H9 (cell line): ENCODE results near the gene PUM2. TPM values are rescaled to one million over a fixed set of nuclear protein-coding genes. Genes with fewer than 3 reads are reported as not detected.

Experiments used
- DNase-seq: peaks from one replicate; pipeline ENCODE4 v3.0.0-alpha.2; 2017
- H2AFZ ChIP-seq: one replicate; pipeline ENCODE4 v1.6.1; 2013; ENCODE audit warnings: mild to moderate bottlenecking, low read length, control low read depth, moderate library complexity
- H2AK5ac ChIP-seq: 2 replicates; pipeline ENCODE4 v1.6.1; 2013; ENCODE audit warnings: low read length, control low read depth, mixed read lengths; ENCODE audit not compliant: insufficient read length
- H2BK120ac ChIP-seq: one replicate; pipeline ENCODE4 v1.6.1; 2013; ENCODE audit warnings: low read depth, mild to moderate bottlenecking, low read length, control low read depth, inconsistent platforms; ENCODE audit not compliant: poor library complexity, severe bottlenecking
- H2BK12ac ChIP-seq: 2 replicates; pipeline ENCODE4 v1.6.1; 2013; ENCODE audit warnings: low read length, control low read depth, mixed read lengths, low read depth; ENCODE audit not compliant: insufficient read length
- H2BK15ac ChIP-seq: 2 replicates; pipeline ENCODE4 v1.6.1; 2013; ENCODE audit warnings: low read depth, low read length, control low read depth
- H2BK20ac ChIP-seq: one replicate; pipeline ENCODE4 v1.6.1; 2013; ENCODE audit warnings: low read depth, mild to moderate bottlenecking, low read length, control low read depth, inconsistent platforms; ENCODE audit not compliant: poor library complexity, severe bottlenecking
- H2BK5ac ChIP-seq: 2 replicates; pipeline ENCODE4 v1.6.1; 2013; ENCODE audit warnings: low read length, control low read depth, mixed read lengths; ENCODE audit not compliant: insufficient read length
- H3K14ac ChIP-seq: 2 replicates; pipeline ENCODE4 v1.6.1; 2013; ENCODE audit warnings: low read length, control low read depth; ENCODE audit not compliant: insufficient read depth
- H3K18ac ChIP-seq: 2 replicates; pipeline ENCODE4 v1.6.1; 2013; ENCODE audit warnings: low read depth, mild to moderate bottlenecking, mixed read lengths, low read length, control low read depth; ENCODE audit not compliant: insufficient read length
- H3K23ac ChIP-seq: 2 replicates; pipeline ENCODE4 v1.6.1; 2013; ENCODE audit warnings: low read length, control low read depth, mixed read lengths, low read depth; ENCODE audit not compliant: insufficient read length
- H3K23me2 ChIP-seq: 2 replicates; pipeline ENCODE4 v1.6.1; 2013; ENCODE audit warnings: low read depth, mild to moderate bottlenecking, mixed read lengths, low read length, control low read depth; ENCODE audit not compliant: insufficient read length, poor library complexity, severe bottlenecking
- H3K27ac ChIP-seq: 2 replicates; pipeline ENCODE4 v1.5.1; 2013; ENCODE audit warnings: low read length, control low read depth, mixed read lengths, low read depth; ENCODE audit not compliant: insufficient read length
- H3K27me3 ChIP-seq: 2 replicates; pipeline ENCODE4 v1.6.1; 2013; ENCODE audit warnings: low read length, control low read depth, inconsistent platforms; ENCODE audit not compliant: insufficient read depth
- H3K4ac ChIP-seq: 2 replicates; pipeline ENCODE4 v1.6.1; 2013; ENCODE audit warnings: low read depth, mild to moderate bottlenecking, control low read depth, inconsistent platforms, low read length, moderate library complexity
- H3K4me1 ChIP-seq: 2 replicates; pipeline ENCODE4 v1.6.1; 2013; ENCODE audit warnings: low read length, control low read depth, inconsistent platforms; ENCODE audit not compliant: insufficient read depth
- H3K4me2 ChIP-seq: 2 replicates; pipeline ENCODE4 v1.6.1; 2013; ENCODE audit warnings: low read length, control low read depth, mixed read lengths; ENCODE audit not compliant: insufficient read length, insufficient read depth
- H3K56ac ChIP-seq: 2 replicates; pipeline ENCODE4 v1.6.1; 2013; ENCODE audit warnings: low read depth, mild to moderate bottlenecking, mixed read lengths, low read length, control low read depth; ENCODE audit not compliant: insufficient read length
- H3K79me1 ChIP-seq: 2 replicates; pipeline ENCODE4 v1.6.1; 2013; ENCODE audit warnings: low read depth, mild to moderate bottlenecking, moderate library complexity, low read length, control low read depth, inconsistent platforms; ENCODE audit not compliant: insufficient read depth, poor library complexity, severe bottlenecking
- H3K79me2 ChIP-seq: 2 replicates; pipeline ENCODE4 v1.6.1; 2013; ENCODE audit warnings: low read length, control low read depth, inconsistent platforms; ENCODE audit not compliant: insufficient read depth
- H3K9ac ChIP-seq: 2 replicates; pipeline ENCODE4 v1.6.1; 2013; ENCODE audit warnings: low read length, control low read depth, mixed read lengths; ENCODE audit not compliant: insufficient read length; ENCODE audit errors: extremely low read depth
- H3K9me3 ChIP-seq: one replicate; pipeline ENCODE4 v1.6.1; 2013; ENCODE audit warnings: low read depth, low read length, inconsistent platforms; ENCODE audit not compliant: control insufficient read depth
- H3T11ph ChIP-seq: one replicate; pipeline ENCODE4 v1.6.1; 2013; ENCODE audit warnings: mild to moderate bottlenecking, low read length, control low read depth, inconsistent platforms
- H4K20me1 ChIP-seq: one replicate; pipeline ENCODE4 v1.6.1; 2013; ENCODE audit not compliant: control insufficient read depth, insufficient read length, insufficient read depth
- H4K5ac ChIP-seq: 2 replicates; pipeline ENCODE4 v1.6.1; 2013; ENCODE audit warnings: low read depth, mild to moderate bottlenecking, mixed read lengths, low read length, control low read depth; ENCODE audit not compliant: insufficient read length
- H4K8ac ChIP-seq: replicated peaks from 2 replicates; pipeline ENCODE4 v1.6.1; 2013; ENCODE audit warnings: low read length, control low read depth, mixed read lengths, low read depth; ENCODE audit not compliant: insufficient read length
- H4K91ac ChIP-seq: 2 replicates; pipeline ENCODE4 v1.6.1; 2013; ENCODE audit warnings: low read depth, mild to moderate bottlenecking, moderate library complexity, mixed read lengths, low read length, control low read depth; ENCODE audit not compliant: insufficient read length
- H3K27ac Mint-ChIP-seq, 3 experiments: 2 replicates in 2 of 3; 3 replicates in 1 of 3; pipeline ENCODE4 v1.8.0; 2020 to 2021; ENCODE audit warnings: mixed read lengths in 3 of 3, mild to moderate bottlenecking in 1 of 3, moderate library complexity in 1 of 3
- H3K27me3 Mint-ChIP-seq: 2 replicates; pipeline ENCODE4 v1.8.0; 2021; ENCODE audit warnings: low read depth, mild to moderate bottlenecking, moderate library complexity, mixed read lengths
- H3K36me3 Mint-ChIP-seq, 3 experiments: 2 replicates in 2 of 3; 3 replicates in 1 of 3; pipeline ENCODE4 v1.8.0; 2020 to 2021; ENCODE audit warnings: low read depth in 3 of 3, mixed read lengths in 3 of 3; ENCODE audit not compliant: insufficient read depth in 1 of 3
- H3K4me1 Mint-ChIP-seq, 2 experiments: 2 replicates each; pipeline ENCODE4 v1.8.0; 2020; ENCODE audit warnings: mixed read lengths in 2 of 2
- H3K4me3 Mint-ChIP-seq, 2 experiments: 2 replicates in 1 of 2; 3 replicates in 1 of 2; pipeline ENCODE4 v1.8.0; 2020 to 2021; ENCODE audit warnings: mild to moderate bottlenecking in 2 of 2, mixed read lengths in 2 of 2, moderate library complexity in 1 of 2
- H3K9me3 Mint-ChIP-seq, 2 experiments: 2 replicates in 1 of 2; 3 replicates in 1 of 2; pipeline ENCODE4 v1.8.0; 2020; ENCODE audit warnings: mild to moderate bottlenecking in 2 of 2, mixed read lengths in 2 of 2, moderate library complexity in 1 of 2
- WGBS: extraction: QIAGEN DNeasy Blood & Tissue Kit; methylation state at CpG from one replicate; pipeline ENCODE4 v1.1.7; 2013; ENCODE audit warnings: missing lambda C conversion rate, low lambda C conversion rate, mixed read lengths; ENCODE audit not compliant: insufficient read length; ENCODE audit errors: extremely low coverage; 5-methylcytosine and 5-hydroxymethylcytosine counted together
- total RNA-seq: library from RNA; stranded (reverse); gene quantifications from 2 replicates; pipeline ENCODE4 v1.2.1, GENCODE V29; 2021
- TF ChIP-seq, protein P1 (sequence below): fragments of 200-600 bp; sonication (generic); conservative IDR thresholded peaks from 3 replicates; pipeline ENCODE4 v1.8.0; 2021; ENCODE audit warnings: antibody characterized with exemption, mild to moderate bottlenecking

PUM2 gene
- total RNA-seq, 1 experiment from 2014 or later = 96.6 TPM

DNA sequence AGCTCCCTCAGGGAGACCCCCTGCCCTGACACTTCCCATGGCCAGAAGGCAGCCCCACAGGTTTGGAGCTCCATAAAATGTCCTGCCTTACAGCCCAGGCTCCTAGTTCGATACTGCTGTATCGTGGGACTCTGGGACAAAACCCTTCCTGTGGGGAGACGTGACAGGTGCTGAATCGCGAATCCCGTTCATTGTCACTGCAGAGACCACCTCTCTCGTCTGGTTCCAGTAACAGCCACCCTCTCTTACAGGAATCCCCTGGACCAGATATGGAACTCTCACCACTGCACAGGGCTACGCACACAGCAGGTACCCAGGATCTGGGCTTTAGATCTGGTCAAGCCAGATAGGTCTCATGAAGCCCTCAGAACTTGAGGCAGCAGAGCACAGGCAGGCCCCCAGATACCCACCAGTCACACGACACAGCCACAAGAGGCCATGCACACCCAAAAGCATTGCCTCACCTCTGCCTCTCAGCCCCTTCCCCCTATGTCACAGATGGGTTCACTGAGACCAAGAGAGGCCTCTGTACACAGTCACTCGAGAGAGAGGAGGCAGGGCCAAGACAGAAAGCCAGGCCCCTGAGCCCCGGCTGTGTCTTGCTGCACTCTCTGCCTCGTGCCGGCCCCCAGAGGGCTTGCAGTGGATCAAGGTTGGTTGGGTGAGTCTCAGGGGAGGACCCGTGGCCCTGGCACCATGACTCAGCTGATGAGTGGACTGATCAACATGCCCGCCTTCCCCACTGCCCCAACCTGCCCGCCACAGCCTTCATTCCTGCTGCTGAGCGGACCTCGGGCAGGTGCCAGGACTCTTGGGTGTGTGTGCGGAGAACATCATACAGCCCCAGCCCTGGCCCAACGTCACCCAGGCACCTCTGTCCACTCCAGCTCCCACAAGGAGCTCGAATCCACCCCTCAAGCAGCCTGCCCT, 133.3 kb downstream of the PUM2 start:
- Mint-ChIP-seq H3K4me3 (no peak overlapping the region), H3K9me3 (no peaks in the 10 kb centered on the region; a peak in 1 of 5 replicates), H3K4me1 (peaks cover 34 to 43% of the 10 kb centered on the region in 2 experiments), H3K36me3 (peaks cover 12 to 23% (median 14%) of the 10 kb centered on the region in 3 experiments), H3K27me3 (peaks cover 4% of the 10 kb centered on the region), H3K27ac (peak overlapping the region in 1 of 3 experiments; percentile 94; a peak in 2 of 7 replicates)
- H3K9me3 ChIP-seq = no peaks in the 10 kb centered on the region
- no peak overlapping the region for H3K4ac ChIP-seq
- H4K20me1 ChIP-seq = no peaks in the 10 kb centered on the region
- no peak overlapping the region for H2AK5ac ChIP-seq
- H3K79me1 ChIP-seq = no peaks in the 10 kb centered on the region
- no peak overlapping the region for H3K18ac ChIP-seq
- H4K8ac ChIP-seq = no peak overlapping the region
- H4K91ac ChIP-seq = no peak overlapping the region
- TF ChIP-seq, protein P1, sequence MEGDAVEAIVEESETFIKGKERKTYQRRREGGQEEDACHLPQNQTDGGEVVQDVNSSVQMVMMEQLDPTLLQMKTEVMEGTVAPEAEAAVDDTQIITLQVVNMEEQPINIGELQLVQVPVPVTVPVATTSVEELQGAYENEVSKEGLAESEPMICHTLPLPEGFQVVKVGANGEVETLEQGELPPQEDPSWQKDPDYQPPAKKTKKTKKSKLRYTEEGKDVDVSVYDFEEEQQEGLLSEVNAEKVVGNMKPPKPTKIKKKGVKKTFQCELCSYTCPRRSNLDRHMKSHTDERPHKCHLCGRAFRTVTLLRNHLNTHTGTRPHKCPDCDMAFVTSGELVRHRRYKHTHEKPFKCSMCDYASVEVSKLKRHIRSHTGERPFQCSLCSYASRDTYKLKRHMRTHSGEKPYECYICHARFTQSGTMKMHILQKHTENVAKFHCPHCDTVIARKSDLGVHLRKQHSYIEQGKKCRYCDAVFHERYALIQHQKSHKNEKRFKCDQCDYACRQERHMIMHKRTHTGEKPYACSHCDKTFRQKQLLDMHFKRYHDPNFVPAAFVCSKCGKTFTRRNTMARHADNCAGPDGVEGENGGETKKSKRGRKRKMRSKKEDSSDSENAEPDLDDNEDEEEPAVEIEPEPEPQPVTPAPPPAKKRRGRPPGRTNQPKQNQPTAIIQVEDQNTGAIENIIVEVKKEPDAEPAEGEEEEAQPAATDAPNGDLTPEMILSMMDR = no peak
- no CpG with 5 or more reads among the region's 21 CpGs for whole genome bisulfite sequencing
- no peaks in the 10 kb centered on the region for H3K27me3 ChIP-seq
- H3K27ac ChIP-seq = no peak overlapping the region
- no peak overlapping the region for H3K56ac ChIP-seq
- no peak overlapping the region for H2BK120ac ChIP-seq
- peaks cover 3% of the 10 kb centered on the region for H3K4me1 ChIP-seq
- H4K5ac ChIP-seq = no peak overlapping the region
- no peak overlapping the region for H3K23ac ChIP-seq
- no peak overlapping the region for H2AFZ ChIP-seq
- H3K9ac ChIP-seq = no peak overlapping the region
- H3K14ac ChIP-seq = no peak overlapping the region
- DNase-seq = no peak
- H2BK20ac ChIP-seq = no peak overlapping the region
- no peak overlapping the region for H2BK12ac ChIP-seq
- H3K4me2 ChIP-seq = no peak overlapping the region
- no peaks in the 10 kb centered on the region for H3K23me2 ChIP-seq
- H3T11ph ChIP-seq = no peak overlapping the region
- H2BK5ac ChIP-seq = no peak overlapping the region
- H3K79me2 ChIP-seq = peaks cover 17% of the 10 kb centered on the region; the same call in 1 of the 2 replicates
- no peak overlapping the region for H2BK15ac ChIP-seq
